ENCODE data around the gene SSTR3.

DNA sequence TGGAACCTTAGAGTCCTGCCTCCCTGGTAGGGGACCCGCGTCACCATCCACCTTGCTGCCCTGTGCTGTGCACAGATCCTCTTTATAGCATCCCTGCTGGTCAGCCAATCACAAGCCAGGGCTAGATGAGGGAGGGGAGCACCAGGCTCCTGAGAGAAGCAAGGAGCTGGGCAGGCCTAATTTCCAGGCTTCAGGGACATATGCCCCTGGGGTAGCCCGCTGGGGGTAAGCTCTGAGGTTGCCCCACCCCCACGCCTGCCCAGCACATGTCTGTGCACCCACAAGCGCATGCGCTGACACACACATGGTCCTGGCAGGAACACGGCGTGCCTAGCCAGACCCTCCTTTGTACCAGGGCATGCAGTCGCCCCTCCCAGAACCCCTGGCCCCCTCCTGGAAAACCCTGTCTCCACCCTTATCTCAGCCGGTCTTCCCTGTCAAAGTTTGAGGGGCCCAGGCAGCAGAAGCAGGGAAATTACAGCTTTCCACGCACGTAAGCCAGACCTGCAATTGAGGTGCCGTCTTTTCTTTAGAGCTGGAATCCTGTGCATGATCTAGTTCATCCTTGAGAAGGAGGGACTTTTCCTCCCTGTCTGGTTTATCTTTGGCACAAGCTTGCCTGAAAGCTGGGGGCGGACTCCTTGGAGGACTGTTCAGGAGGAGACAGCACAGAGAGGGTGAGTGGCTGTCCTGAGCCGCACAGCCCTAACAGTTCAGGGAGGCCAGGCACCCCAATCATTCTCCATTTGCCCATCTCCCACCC is 2.1 kb downstream of the SSTR3 start:
- TF ChIP-seq, protein P1, sequence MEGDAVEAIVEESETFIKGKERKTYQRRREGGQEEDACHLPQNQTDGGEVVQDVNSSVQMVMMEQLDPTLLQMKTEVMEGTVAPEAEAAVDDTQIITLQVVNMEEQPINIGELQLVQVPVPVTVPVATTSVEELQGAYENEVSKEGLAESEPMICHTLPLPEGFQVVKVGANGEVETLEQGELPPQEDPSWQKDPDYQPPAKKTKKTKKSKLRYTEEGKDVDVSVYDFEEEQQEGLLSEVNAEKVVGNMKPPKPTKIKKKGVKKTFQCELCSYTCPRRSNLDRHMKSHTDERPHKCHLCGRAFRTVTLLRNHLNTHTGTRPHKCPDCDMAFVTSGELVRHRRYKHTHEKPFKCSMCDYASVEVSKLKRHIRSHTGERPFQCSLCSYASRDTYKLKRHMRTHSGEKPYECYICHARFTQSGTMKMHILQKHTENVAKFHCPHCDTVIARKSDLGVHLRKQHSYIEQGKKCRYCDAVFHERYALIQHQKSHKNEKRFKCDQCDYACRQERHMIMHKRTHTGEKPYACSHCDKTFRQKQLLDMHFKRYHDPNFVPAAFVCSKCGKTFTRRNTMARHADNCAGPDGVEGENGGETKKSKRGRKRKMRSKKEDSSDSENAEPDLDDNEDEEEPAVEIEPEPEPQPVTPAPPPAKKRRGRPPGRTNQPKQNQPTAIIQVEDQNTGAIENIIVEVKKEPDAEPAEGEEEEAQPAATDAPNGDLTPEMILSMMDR (IDR thresholded peaks at IDR 0.05) = no peak
- no peak for TF ChIP-seq POLR2A (IDR thresholded peaks at IDR 0.05)
- TF ChIP-seq EP300 (IDR thresholded peaks at IDR 0.05; ENCODE audit: low read depth) = no peak
- TF ChIP-seq POLR2AphosphoS5 (IDR thresholded peaks at IDR 0.05) = no peak

Measured in transverse colon (tissue), 4 donors.